ENCODE measurements around the gene TYRP1.

The TYRP1 gene

GRCh38 chr9:12651125-12651524, 42.1 kb upstream of the TYRP1 start:
- H3K4me3 ChIP-seq (ENCODE audit: low read length, poor library complexity, severe bottlenecking): no peak overlapping the region
- H3F3A ChIP-seq (ENCODE audit: low read depth): no peaks in the 10 kb centered on the region
- no peaks in the 10 kb centered on the region for H3K9me2 ChIP-seq (replicated peaks; ENCODE audit: low read depth, low read length)
- no peaks in the 10 kb centered on the region for H4K20me1 ChIP-seq (ENCODE audit: insufficient read depth, low read length, poor library complexity, severe bottlenecking)
- no peak for TF ChIP-seq CTCF (conservative IDR thresholded peaks at IDR 0.05; ENCODE audit: low read length)
- TF ChIP-seq EZH2phosphoT487 (IDR thresholded peaks at IDR 0.05; ENCODE audit: borderline replicate concordance): no peak
- H3K4me2 ChIP-seq (ENCODE audit: low read depth, low read length, poor library complexity, severe bottlenecking): no peak overlapping the region
- H3K36me3 ChIP-seq (ENCODE audit: insufficient read depth, low read length): no peaks in the 10 kb centered on the region
- no peak overlapping the region for H2AFZ ChIP-seq (ENCODE audit: low read length)
- no peaks in the 10 kb centered on the region for H3K79me2 ChIP-seq (ENCODE audit: insufficient read depth, low read length)
- H3K4me1 ChIP-seq (ENCODE audit: insufficient read depth, low read length, poor library complexity, severe bottlenecking): peaks cover 3% of the 10 kb centered on the region
- H3K27me3 ChIP-seq (ENCODE audit: insufficient read depth, low read length, poor library complexity, severe bottlenecking): no peaks in the 10 kb centered on the region
- no peaks in the 10 kb centered on the region for H3K9me3 ChIP-seq (ENCODE audit: insufficient read depth, low read depth, low read length)
- H3K9ac ChIP-seq (ENCODE audit: low read depth, low read length, poor library complexity, severe bottlenecking): no peak overlapping the region

GRCh38 chr9:12652973-12653372, 40.2 kb upstream of the TYRP1 start:
- Histone ChIP-seq H4K20me1 (ENCODE audit: insufficient read depth, low read length, poor library complexity, severe bottlenecking) (no peaks in the 10 kb centered on the region), H3F3A (ENCODE audit: low read depth) (no peaks in the 10 kb centered on the region), H3K4me2 (ENCODE audit: low read depth, low read length, poor library complexity, severe bottlenecking) (no peak overlapping the region), H2AFZ (ENCODE audit: low read length) (no peak overlapping the region), H3K36me3 (ENCODE audit: insufficient read depth, low read length) (no peaks in the 10 kb centered on the region), H3K9me2 (replicated peaks; ENCODE audit: low read depth, low read length) (no peaks in the 10 kb centered on the region), H3K4me1 (ENCODE audit: insufficient read depth, low read length, poor library complexity, severe bottlenecking) (peaks cover 3% of the 10 kb centered on the region), H3K27me3 (ENCODE audit: insufficient read depth, low read length, poor library complexity, severe bottlenecking) (no peaks in the 10 kb centered on the region), H3K9me3 (ENCODE audit: insufficient read depth, low read depth, low read length) (no peaks in the 10 kb centered on the region), H3K9ac (ENCODE audit: low read depth, low read length, poor library complexity, severe bottlenecking) (no peak overlapping the region), H3K4me3 (ENCODE audit: low read length, poor library complexity, severe bottlenecking) (no peak overlapping the region), H3K79me2 (ENCODE audit: insufficient read depth, low read length) (no peaks in the 10 kb centered on the region)
- TF ChIP-seq CTCF (conservative IDR thresholded peaks at IDR 0.05; ENCODE audit: low read length): no peak
- no peak for TF ChIP-seq EZH2phosphoT487 (IDR thresholded peaks at IDR 0.05; ENCODE audit: borderline replicate concordance)

- Histone ChIP-seq H3K4me3 (ENCODE audit: low read length, poor library complexity, severe bottlenecking) (no peak overlapping the region), H3K9ac (ENCODE audit: low read depth, low read length, poor library complexity, severe bottlenecking) (no peak overlapping the region), H3K9me3 (ENCODE audit: insufficient read depth, low read depth, low read length) (no peaks in the 10 kb centered on the region), H3K4me2 (ENCODE audit: low read depth, low read length, poor library complexity, severe bottlenecking) (no peak overlapping the region), H4K20me1 (ENCODE audit: insufficient read depth, low read length, poor library complexity, severe bottlenecking) (no peaks in the 10 kb centered on the region), H3K9me2 (replicated peaks; ENCODE audit: low read depth, low read length) (no peaks in the 10 kb centered on the region), H3K79me2 (ENCODE audit: insufficient read depth, low read length) (no peaks in the 10 kb centered on the region), H3K36me3 (ENCODE audit: insufficient read depth, low read length) (no peaks in the 10 kb centered on the region), H3K4me1 (ENCODE audit: insufficient read depth, low read length, poor library complexity, severe bottlenecking) (peaks cover 3% of the 10 kb centered on the region), H3K27me3 (ENCODE audit: insufficient read depth, low read length, poor library complexity, severe bottlenecking) (no peaks in the 10 kb centered on the region), H3F3A (ENCODE audit: low read depth) (no peaks in the 10 kb centered on the region), H2AFZ (ENCODE audit: low read length) (no peak overlapping the region)
- no peak for TF ChIP-seq CTCF (conservative IDR thresholded peaks at IDR 0.05; ENCODE audit: low read length)
- TF ChIP-seq EZH2phosphoT487 (IDR thresholded peaks at IDR 0.05; ENCODE audit: borderline replicate concordance): no peak
Observed at GRCh38 chr9:12656803-12657202, 36.4 kb upstream of the TYRP1 start.

Data from Loucy (cell line).